HG02938 (cell line): Measurements from ENCODE around the gene TSPAN3.

Experiments used
- ATAC-seq: cut with Tn5 transposase; IDR thresholded peaks from one replicate; pipeline ENCODE4 v1.9.1; 2021; ENCODE audit warnings: mild to moderate bottlenecking, moderate library complexity; ENCODE audit not compliant: unreplicated experiment

The TSPAN3 gene

GRCh38 chr15:77035584-77035983 lies 35.3 kb downstream of the TSPAN3 start:
- no peak for ATAC-seq

DNA sequence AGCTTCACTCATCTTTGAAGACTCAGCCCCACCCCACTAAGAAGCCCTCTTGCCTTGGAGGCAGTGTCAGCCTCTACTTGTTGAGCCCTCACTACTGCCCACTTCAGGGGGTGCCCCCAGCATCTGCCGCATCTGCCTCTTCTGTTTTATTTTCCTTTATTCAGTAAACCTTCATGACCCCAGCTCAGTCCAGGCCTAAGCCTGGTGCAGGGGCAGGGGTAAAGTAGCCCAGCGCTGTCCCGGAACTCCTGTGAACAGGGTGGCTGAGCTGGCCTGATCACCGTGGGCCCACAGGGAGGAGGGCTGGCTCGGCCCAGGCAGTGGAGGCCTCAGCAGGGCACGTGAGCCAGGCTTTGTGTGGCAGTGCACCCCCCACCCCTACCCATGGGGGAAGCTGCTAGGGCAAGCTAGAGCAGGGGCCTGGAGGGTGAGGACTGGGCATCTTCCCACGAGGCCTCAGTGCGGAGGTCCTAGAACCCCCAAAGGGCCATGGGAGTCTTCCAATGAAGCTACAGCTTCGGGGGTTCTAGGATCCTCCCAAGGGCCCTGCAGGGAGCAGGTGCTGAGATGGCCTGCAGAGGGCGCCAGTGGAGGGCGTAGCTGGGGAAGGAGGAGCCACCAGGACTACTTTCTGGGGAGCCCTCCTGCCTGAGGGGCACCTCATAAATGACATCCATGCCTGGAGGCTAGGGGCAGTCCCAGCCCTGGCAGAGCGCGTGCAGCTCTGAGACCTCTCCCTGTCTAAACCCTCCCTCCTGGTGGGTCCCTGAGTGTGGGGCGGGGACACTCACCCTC lies 36.0 kb downstream of the TSPAN3 start:
- ATAC-seq: no peak

DNA sequence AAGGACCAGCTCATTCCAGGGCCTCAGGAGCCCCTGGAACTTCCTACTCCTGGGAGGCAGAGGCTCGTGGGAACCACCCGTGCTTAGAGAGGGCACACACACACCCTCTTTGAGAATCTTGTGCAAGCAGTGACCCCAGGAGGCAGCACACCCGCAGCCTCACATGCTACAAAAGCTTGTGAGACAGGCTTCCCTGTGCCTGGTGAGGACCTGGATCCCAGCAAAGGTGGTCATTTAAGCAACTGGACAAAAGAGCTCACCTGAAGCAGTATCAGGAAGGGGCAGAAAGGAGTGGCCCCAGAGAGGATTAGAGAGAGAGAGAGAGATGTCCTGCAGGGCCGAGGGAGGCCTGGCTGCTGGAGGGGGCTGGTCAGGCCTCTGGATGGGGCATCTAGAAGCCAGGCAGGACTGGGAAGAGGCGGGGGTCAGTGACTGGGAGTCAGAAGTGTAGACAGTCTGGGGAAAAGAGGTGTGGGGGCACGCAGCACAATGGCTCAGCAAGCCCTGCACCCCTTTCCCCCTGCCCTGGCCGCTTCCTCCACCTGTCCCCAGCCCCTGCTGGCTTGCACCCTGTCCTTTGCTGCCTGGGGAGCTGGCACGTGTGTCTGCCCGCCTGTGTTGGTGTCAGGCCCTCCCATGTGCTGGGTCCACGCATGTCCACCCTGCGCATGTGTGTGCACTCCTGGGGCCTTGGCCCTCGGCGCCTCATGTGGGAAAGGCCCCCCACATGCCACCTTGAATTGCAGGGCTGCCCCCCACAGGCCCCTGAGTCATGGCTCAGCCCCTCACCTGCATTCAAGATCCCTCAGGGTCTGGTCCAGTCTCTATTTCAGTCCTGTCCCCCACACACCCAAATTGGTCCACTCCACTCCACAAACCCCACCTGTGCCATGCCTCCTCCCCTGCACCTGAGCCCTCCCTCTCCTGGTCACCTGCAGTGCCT lies 36.9 kb downstream of the TSPAN3 start:
- no peak for ATAC-seq

GRCh38 chr15:77033417-77033728 lies 37.5 kb downstream of the TSPAN3 start:
- no peak for ATAC-seq

DNA sequence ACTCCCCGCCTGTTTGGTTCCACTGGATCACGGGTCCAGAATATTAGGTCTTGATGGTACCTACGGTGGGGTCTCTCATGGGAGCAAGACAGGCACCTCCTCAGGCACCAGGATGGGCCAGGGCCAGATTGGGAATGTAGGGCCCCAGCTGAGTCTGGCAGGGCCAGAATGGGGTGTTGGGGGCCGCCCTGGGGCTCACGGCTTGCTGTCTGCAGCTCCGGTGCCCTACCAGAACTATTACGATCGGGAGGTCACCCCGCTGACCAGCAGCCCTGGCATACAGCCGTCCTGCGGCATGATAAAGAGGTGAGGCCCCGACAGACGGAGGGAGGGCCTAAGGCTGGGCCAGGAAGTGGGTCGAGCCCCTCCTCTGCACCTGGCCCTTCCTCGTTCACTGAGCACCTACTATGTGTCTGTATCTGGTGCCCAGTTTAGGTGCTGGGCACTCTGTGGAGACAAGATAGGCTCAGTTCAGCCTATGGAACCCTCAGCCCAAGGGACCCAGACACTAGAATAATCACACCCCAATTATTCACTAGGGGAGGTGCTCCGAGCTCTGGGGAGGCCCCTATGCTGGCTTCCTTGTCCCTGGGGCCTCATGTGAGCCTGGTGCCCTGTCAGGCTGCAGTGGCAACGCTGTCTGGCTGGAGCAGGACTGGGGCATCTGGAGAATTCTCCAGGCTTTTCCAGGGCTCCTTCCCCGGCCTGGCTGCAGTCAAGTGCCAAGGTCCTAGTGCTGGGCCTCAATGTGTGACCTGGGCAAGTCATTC lies 38.1 kb downstream of the TSPAN3 start:
- ATAC-seq: no peak

- no peak for ATAC-seq
Observed at GRCh38 chr15:77032052-77032646, 38.8 kb downstream of the TSPAN3 start.

DNA sequence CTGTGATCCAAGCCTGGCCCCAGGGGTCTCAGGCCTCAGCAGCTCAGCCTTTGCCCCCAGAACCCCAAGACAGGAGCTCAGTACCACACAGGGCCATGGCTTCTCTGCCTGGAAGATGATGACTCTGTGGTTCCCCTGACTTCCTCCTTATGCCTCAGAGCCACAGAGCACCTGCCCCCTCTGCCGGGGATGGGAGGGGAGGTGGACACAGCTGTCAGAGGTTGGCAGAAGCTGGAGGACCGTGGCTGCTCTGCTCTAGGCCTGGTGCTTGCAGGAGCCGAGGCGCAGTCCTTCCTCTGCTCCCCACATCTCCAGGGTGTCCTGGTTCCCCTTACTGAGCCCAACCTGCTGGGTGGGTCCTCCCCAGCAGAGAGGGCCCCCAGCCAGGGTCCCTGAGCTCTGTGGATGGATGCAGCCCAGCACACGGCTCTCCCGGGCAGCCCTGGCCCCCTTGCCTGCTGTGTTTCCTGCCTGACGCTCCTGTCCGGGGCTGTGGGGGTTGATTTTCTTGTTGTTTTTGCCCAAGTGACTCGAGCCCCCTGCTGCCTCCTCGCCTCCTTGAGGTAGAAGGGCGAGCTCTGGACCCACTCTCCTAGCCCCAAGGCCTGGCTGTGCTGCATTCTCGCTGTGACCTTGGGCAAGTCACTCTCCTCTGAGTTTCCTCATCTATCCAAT lies 39.4 kb downstream of the TSPAN3 start:
- no peak for ATAC-seq

- ATAC-seq: no peak
Observed at GRCh38 chr15:77030928-77031375, 40.0 kb downstream of the TSPAN3 start.

DNA sequence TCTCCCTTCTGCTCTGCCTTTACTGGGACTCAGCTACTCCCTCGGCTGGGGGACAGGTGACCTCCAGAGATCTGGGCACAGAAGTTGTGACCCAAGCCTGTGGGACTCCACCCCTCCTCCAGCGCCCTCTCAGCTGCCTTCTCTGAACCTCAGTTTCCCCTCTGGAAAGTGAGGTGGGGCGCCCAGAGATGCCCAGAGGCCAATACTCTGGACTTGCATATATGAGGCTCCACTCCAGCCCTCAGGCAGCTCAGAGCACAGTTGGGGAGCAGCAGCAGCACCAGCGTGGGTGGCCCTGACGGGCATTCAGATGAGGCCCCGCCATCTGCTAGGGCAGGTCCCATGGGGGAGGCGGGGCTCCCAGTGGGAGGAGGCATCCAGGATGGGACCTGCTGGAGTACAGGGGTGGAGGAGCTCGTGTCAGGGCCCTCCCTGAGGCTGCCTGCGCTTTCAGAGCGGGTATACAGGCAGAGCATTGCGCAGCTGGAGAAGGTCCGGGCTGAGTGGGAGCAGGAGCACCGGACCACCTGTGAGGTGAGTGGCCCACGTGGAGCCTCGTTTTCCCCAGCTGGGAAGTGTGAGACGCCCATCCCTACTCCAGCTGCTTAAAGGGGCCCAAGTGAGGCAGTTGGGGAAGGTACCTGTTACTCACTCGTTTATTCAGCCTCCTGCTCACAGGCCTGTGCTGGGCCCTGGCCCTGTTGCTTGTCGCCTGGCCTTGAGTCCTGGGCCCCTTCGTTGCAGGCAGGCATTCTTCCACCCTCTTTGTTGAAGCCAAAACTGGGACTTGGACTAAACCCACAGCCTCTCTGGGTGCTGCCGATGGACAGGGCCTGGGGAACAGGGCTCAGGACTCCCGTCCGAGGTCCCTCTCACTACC lies 40.6 kb downstream of the TSPAN3 start:
- ATAC-seq: no peak

- no peak for ATAC-seq
Observed at GRCh38 chr15:77029166-77030047, 41.5 kb downstream of the TSPAN3 start.

DNA sequence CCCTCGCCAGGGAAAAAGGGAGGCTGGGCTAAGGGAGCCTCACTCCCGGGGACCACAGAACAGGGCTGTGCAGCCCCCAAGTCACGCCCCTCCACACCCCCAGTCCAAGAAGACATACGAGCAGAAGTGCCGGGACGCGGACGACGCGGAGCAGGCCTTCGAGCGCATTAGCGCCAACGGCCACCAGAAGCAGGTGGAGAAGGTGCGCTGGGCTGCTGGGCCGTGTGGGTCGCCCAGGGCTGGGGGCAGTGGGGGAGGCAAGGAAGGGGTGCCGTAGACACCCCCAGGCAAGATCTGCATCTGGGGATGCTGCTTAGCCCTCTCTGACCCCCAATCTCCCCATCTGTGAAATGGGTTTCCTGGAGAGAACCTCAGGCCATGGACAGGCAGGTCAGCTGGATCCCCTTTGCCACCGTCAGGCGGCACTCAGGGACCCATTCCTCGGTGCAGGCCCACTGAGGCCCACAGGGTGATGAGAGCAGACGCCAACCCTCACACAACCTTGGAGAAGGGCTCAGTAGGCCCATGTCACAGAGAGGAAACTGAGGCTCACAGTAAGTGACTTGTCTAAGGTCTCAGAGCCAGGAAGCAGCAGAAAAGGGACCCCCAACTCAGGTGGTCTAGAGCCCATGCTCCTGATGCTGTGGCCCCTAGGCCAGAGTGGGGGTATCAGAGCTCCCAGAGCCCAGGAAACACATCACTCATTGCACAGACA lies 42.3 kb downstream of the TSPAN3 start:
- ATAC-seq: no peak

DNA sequence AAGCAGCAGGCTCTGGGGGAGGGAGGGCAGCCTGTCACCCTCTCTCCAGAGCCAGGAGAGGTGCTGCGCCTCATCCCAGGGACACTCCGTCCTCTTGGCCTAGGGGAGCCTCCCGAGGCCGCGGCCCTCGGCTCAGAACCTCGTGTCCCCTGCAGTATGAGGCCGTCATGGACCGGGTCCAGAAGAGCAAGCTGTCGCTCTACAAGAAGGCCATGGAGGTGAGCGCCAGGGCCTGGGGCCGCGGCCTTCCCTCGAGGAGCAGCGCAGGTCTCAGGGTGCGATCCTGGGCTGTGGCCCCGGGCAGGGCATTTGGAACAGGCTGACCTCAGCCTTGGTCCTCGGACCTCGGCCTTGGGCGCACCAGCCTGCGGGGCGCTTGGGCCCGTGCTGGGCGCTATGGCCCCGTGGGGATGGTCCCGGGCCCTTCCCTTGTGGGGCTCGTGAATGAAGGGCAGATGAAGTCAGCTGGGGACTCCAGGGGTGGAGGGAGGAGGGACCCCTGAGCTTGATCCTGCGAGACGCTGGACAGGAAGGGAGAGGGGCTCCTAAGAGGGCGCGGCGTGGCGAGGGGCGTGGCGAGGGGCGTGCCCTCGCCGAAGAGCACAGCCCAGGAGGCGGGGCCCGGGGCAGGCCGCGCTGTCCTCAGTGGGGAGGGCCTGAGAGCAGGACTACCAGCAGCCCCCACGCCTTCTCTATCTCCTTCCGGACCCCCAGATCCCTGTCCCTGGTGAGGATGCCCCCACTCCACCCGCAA lies 43.0 kb downstream of the TSPAN3 start:
- no peak for ATAC-seq

GRCh38 chr15:77027111-77027696 lies 43.7 kb downstream of the TSPAN3 start:
- ATAC-seq: no peak

DNA sequence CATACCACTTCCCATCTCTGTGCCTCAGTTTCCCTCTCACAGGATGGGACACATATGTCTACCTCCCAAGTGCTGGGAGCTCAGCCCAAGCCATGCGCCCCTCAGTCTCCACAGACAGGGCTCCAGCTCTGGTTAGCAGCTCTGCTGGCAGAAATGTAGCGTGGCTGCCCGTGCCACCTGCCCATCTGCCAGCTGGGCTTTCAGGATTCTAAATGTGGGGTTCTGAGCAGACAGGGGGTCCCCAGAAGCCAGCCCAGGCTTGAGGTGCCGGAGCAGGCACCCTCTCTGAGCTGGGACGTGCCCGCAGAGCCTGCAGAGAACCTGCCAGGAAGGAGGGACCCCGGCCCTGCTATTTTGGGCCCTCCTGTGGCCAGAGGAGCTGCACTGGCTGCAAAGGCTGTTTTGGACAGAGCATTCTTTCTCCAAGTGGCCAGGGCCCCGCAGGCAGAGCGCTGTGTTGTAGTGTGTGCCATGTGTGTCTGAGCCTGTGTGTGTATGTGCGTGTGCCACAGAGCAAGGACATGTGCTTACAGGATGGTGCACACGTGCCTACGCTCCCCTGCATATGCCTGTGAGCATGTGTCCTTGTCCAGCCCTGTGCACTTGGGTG lies 44.3 kb downstream of the TSPAN3 start:
- no peak for ATAC-seq

DNA sequence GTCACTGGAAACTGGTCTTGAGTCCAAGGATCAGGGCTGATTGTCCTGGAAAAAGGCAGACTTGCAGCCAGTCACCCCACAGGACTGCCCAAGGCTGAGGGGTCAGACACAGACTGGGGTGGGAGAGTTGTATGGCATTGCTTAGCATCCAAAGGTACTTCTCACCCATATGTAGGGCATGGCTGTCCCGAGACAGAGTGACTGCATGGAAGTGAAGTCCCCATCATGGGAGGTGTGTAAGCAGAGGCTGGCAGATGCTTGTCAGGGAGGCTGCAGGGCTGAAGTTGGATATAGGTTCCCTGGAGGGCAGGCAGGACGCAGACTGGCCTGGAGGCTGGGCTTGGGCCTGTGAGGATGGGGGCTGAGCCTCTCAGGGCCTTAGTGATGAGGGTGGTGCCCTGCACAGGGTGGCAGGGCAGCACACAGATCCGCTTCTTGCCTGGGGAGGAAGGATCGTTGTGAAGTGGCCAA lies 44.9 kb downstream of the TSPAN3 start:
- ATAC-seq: no peak
